A549 (cell line): Measurements from ENCODE around the gene STRN3. TPM values are rescaled to one million over a fixed set of nuclear protein-coding genes. Genes with fewer than 3 reads are reported as not detected.

Source experiments
- ATAC-seq, 2 experiments: fragments of 200-7000 bp in 1 of 2; fragments of >200 bp in 1 of 2; cut with Nextera tagmentation in 1 of 2; cut with Tn5 transposase in 1 of 2; 3 replicates each; pipeline versions ENCODE4 v1.8.0 to v1.9.1; 2018 to 2020; ENCODE audit warnings: mild to moderate bottlenecking in 1 of 2, moderate library complexity in 1 of 2
- CTCF ChIA-PET: fragments of 300-600 bp; sonication (Branson Sonifier 250); formaldehyde crosslinking; extraction: SDS; loops from one replicate; lab custom pipeline; 2021; ENCODE audit warnings: antibody characterized with exemption, inconsistent platforms; lab: Yijun Ruan, JAX
- POLR2A ChIA-PET: fragments of 350-600 bp; formaldehyde crosslinking; extraction: SDS; loops from one replicate; lab custom pipeline; 2021; ENCODE audit warnings: antibody characterized with exemption, inconsistent platforms; lab: Yijun Ruan, JAX
- DNase-seq, 2 experiments: peaks; one replicate each; pipeline versions ENCODE4 v3.0.0 to v3.0.0-alpha.2; 2011 to 2016; ENCODE audit warnings: low read depth in 1 of 2, low spot score in 1 of 2
- FAIRE-seq: peaks from 2 replicates; lab custom pipeline; 2011; peaks lifted over from hg19 to GRCh38; lab: Jason Lieb, UNC
- H3K27ac ChIP-seq, 2 experiments: fragments of >200 bp; sonication (Bioruptor Twin); formaldehyde crosslinking; 3 replicates each; pipeline ENCODE4 v1.5.1; 2016 to 2017
- H3K4me1 ChIP-seq: fragments of >200 bp; sonication (Bioruptor Twin); formaldehyde crosslinking; 3 replicates; pipeline ENCODE4 v1.6.1; 2016
- H3K4me2 ChIP-seq: fragments of >200 bp; sonication (Bioruptor Twin); formaldehyde crosslinking; 3 replicates; pipeline ENCODE4 v1.6.1; 2016
- H3K4me3 ChIP-seq: fragments of >200 bp; sonication (Bioruptor Twin); formaldehyde crosslinking; 3 replicates; pipeline ENCODE4 v1.5.1; 2016
- H3K9me3 ChIP-seq: fragments of >200 bp; sonication (Bioruptor Twin); formaldehyde crosslinking; 3 replicates; pipeline ENCODE4 v1.6.1; 2016
- CBX2 ChIP-seq: fragments of 200-600 bp; sonication (generic); IDR thresholded peaks from 2 replicates; pipeline ENCODE4 v1.6.1; 2016; ENCODE audit warnings: low read depth, mild to moderate bottlenecking, borderline replicate concordance
- ESRRA ChIP-seq: fragments of 150-350 bp; IDR thresholded peaks from 2 replicates; pipeline ENCODE4 v1.6.1; 2014; ENCODE audit warnings: mild to moderate bottlenecking, low read length, borderline replicate concordance
- FOSB ChIP-seq: fragments of 250-450 bp; sonication (Bioruptor Pico); IDR thresholded peaks from 2 replicates; pipeline ENCODE4 v1.5.0; 2020; ENCODE audit warnings: mild to moderate bottlenecking, moderate library complexity
- JUNB ChIP-seq: fragments of >200 bp; sonication (Bioruptor Twin); formaldehyde crosslinking; IDR thresholded peaks from 2 replicates; pipeline ENCODE4 v1.6.1; 2016
- KDM1A ChIP-seq: fragments of 200-600 bp; sonication (generic); IDR thresholded peaks from 2 replicates; pipeline ENCODE4 v1.6.1; 2016; ENCODE audit warnings: low read depth, mild to moderate bottlenecking
- NFE2L2 ChIP-seq: fragments of 150-350 bp; conservative IDR thresholded peaks from 2 replicates; pipeline ENCODE4 v1.6.1; 2014; ENCODE audit warnings: low read length
- NPAS2 ChIP-seq: fragments of 250-450 bp; sonication (Bioruptor Pico); IDR thresholded peaks from 2 replicates; pipeline ENCODE4 v1.8.0; 2022; ENCODE audit warnings: mild to moderate bottlenecking, moderate library complexity, borderline replicate concordance
- RAD21 ChIP-seq, 2 experiments: fragments of >200 bp in 1 of 2; sonication (Bioruptor Twin) in 1 of 2; formaldehyde crosslinking in 1 of 2; IDR thresholded peaks in 1 of 2; conservative IDR thresholded peaks in 1 of 2; 2 replicates in 1 of 2; 3 replicates in 1 of 2; pipeline ENCODE4 v1.6.1; 2012 to 2018; ENCODE audit warnings: inconsistent platforms in 1 of 2
- RCOR1 ChIP-seq: fragments of 150-350 bp; IDR thresholded peaks from 2 replicates; pipeline ENCODE4 v1.6.1; 2014; ENCODE audit warnings: antibody characterized with exemption, low read length, low read depth
- SMC3 ChIP-seq: fragments of >200 bp; sonication (Bioruptor Twin); formaldehyde crosslinking; IDR thresholded peaks from 3 replicates; pipeline ENCODE4 v1.6.1; 2018; ENCODE audit warnings: inconsistent platforms
- TFCP2L1 ChIP-seq: fragments of 250-450 bp; sonication (Bioruptor Pico); IDR thresholded peaks from 2 replicates; pipeline ENCODE4 v1.5.0; 2021; ENCODE audit warnings: mild to moderate bottlenecking
- ZC3H11A ChIP-seq: fragments of 450-650 bp; IDR thresholded peaks from 2 replicates; pipeline ENCODE4 v1.6.1; 2014; ENCODE audit warnings: antibody characterized with exemption, mild to moderate bottlenecking
- whole genome bisulfite sequencing: methylation state at CpG from one replicate; pipeline ENCODE4 v1.1.6; 2017; ENCODE audit errors: missing lambda C conversion rate; 5-methylcytosine and 5-hydroxymethylcytosine counted together
- polyA plus RNA-seq, 4 experiments: library from polyadenylated mRNA; depleted of rRNA in 3 of 4; stranded (reverse); fragments of >200 nt; fragmentation: RNase III in 1 of 4; extraction: RNeasy Plus Mini Kit Qiagen cat#74134 plus additional on column Dnase treatment in 1 of 4; gene quantifications; 2 replicates in 3 of 4; 3 replicates in 1 of 4; pipeline ENCODE4 v1.2.3, GENCODE V29; 2011 to 2017
- TF ChIP-seq, protein P1 (sequence below): fragments of 200-600 bp; sonication (generic); IDR thresholded peaks from 2 replicates; pipeline ENCODE4 v1.6.1; 2016; ENCODE audit warnings: antibody characterized with exemption, mild to moderate bottlenecking, moderate library complexity
- TF ChIP-seq, protein P2 (sequence below): fragments of 450-650 bp; IDR thresholded peaks from 2 replicates; pipeline ENCODE4 v1.6.1; 2014; ENCODE audit warnings: antibody characterized with exemption
- TF ChIP-seq, protein P3 (sequence below): fragments of 250-450 bp; sonication (Bioruptor Pico); IDR thresholded peaks from 2 replicates; pipeline ENCODE4 v1.5.0; 2020; ENCODE audit warnings: low read depth, mild to moderate bottlenecking, moderate library complexity

Gene STRN3
- polyA plus RNA-seq, 2 of the 4 experiments (the other 2 are of a cell fraction), result 22.1 to 44.8 TPM

DNA sequence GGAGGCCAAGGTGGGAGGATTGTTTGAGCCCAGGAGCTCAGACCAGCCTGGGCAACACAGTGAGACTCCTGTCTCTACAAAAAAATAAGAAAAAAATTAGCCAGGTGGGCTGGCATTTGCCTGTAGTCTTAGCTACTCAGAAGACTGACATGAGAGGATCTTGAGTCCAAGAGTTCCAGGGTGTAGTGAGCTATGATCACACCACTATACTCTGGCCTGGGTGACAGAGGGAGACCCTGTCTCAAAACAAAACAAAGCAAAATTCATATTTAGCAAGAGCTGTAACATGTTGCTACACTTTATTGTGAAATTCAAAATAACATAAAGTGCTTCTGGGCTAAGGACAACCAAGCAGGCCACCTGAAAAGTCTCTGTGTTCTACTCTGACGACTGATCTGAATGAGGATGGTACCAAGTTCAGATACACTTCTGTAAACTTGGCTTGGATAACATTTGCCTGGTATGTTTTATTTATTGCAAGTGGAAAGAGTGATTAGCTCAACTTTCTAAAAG is 11.6 kb upstream of the STRN3 start:
- no peak for TF ChIP-seq FOSB (CRISPR knock-in tag)
- no peak for TF ChIP-seq RAD21 (conservative IDR thresholded peaks at IDR 0.05 in 1 of 2, IDR thresholded peaks at IDR 0.05 in 1 of 2)
- TF ChIP-seq ESRRA, result no peak
- TF ChIP-seq, protein P1, sequence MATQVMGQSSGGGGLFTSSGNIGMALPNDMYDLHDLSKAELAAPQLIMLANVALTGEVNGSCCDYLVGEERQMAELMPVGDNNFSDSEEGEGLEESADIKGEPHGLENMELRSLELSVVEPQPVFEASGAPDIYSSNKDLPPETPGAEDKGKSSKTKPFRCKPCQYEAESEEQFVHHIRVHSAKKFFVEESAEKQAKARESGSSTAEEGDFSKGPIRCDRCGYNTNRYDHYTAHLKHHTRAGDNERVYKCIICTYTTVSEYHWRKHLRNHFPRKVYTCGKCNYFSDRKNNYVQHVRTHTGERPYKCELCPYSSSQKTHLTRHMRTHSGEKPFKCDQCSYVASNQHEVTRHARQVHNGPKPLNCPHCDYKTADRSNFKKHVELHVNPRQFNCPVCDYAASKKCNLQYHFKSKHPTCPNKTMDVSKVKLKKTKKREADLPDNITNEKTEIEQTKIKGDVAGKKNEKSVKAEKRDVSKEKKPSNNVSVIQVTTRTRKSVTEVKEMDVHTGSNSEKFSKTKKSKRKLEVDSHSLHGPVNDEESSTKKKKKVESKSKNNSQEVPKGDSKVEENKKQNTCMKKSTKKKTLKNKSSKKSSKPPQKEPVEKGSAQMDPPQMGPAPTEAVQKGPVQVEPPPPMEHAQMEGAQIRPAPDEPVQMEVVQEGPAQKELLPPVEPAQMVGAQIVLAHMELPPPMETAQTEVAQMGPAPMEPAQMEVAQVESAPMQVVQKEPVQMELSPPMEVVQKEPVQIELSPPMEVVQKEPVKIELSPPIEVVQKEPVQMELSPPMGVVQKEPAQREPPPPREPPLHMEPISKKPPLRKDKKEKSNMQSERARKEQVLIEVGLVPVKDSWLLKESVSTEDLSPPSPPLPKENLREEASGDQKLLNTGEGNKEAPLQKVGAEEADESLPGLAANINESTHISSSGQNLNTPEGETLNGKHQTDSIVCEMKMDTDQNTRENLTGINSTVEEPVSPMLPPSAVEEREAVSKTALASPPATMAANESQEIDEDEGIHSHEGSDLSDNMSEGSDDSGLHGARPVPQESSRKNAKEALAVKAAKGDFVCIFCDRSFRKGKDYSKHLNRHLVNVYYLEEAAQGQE, result no peak
- no peak for TF ChIP-seq CBX2
- no peak for TF ChIP-seq SMC3
- TF ChIP-seq KDM1A, result no peak
- no peak for TF ChIP-seq NFE2L2
- TF ChIP-seq, protein P2, sequence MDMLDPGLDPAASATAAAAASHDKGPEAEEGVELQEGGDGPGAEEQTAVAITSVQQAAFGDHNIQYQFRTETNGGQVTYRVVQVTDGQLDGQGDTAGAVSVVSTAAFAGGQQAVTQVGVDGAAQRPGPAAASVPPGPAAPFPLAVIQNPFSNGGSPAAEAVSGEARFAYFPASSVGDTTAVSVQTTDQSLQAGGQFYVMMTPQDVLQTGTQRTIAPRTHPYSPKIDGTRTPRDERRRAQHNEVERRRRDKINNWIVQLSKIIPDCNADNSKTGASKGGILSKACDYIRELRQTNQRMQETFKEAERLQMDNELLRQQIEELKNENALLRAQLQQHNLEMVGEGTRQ, result no peak
- ATAC-seq (no peak), DNase-seq (no peak), FAIRE-seq (no peak)
- Histone ChIP-seq H3K9me3 (no peaks in the 10 kb centered on the region), H3K27ac (peak overlapping the region in 1 of 2 experiments; percentile 60; a peak in 2 of 6 replicates), H3K4me3 (no peak overlapping the region), H3K4me1 (peaks cover 37% of the 10 kb centered on the region), H3K4me2 (no peak overlapping the region)
- 82% methylated on average over 1 of the region's 1 CpG for WGBS
- POLR2A ChIA-PET, result interaction anchor here (0.6 to 1.4 kb wide), 2 partner anchors 11 to 16 kb away, joined by 3 to 8 read pairs; partner anchors contain the start of gene STRN3
- CTCF ChIA-PET, result interaction anchor here (1.9 to 2.4 kb wide), 3 partner anchors 9 to 59 kb away, joined by 6 to 8 read pairs (median 6); no protein-coding TSS in a partner anchor

DNA sequence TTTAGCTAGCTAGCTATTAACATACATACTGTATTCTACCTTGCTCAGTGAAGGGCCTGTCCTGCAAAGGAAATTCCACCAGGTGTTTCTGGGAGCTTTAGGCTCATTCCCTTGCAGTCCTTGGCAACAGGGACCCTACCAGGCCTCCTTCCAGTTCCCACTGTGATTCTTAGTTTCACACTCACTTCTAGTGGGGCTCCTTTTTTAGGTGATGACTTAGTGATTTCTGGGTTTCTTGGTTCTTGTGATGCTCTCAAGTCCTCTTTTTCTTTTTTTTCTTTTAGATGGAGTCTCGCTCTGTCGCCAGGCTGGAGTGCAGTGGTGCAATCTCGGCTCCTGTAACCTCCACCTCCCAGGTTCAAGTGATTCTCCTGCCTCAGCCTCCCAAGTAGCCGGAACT is 10.4 kb upstream of the STRN3 start:
- TF ChIP-seq KDM1A (no peak), ZC3H11A (no peak), RCOR1 (no peak), JUNB (no peak), NPAS2 (CRISPR knock-in tag) (no peak), TFCP2L1 (CRISPR knock-in tag) (no peak)
- TF ChIP-seq, protein P3, sequence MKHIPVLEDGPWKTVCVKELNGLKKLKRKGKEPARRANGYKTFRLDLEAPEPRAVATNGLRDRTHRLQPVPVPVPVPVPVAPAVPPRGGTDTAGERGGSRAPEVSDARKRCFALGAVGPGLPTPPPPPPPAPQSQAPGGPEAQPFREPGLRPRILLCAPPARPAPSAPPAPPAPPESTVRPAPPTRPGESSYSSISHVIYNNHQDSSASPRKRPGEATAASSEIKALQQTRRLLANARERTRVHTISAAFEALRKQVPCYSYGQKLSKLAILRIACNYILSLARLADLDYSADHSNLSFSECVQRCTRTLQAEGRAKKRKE (CRISPR knock-in tag), result no peak
- TF ChIP-seq, protein P1, result no peak
- Histone ChIP-seq H3K4me3 (no peak overlapping the region), H3K9me3 (no peaks in the 10 kb centered on the region), H3K4me2 (no peak overlapping the region), H3K27ac (peak overlapping the region in 1 of 2 experiments; percentile 58; a peak in 3 of 6 replicates), H3K4me1 (peaks cover 45% of the 10 kb centered on the region)
- DNase-seq (no peak), FAIRE-seq (no peak), ATAC-seq (no peak)
- 95% methylated on average over 4 of the region's 4 CpGs for WGBS
- CTCF ChIA-PET, result no interaction called here
- POLR2A ChIA-PET, result no interaction called here
